HT1080 (cell line): ENCODE measurements around the gene SCYL2. TPM values are rescaled to one million over a fixed set of nuclear protein-coding genes. Genes with fewer than 3 reads are reported as not detected.
"Not testable (repeated sequence)": the region's sequence is repeated elsewhere in the genome, so short reads cannot be mapped to it uniquely, and the experiment has no call there.

ENCODE experiments used
- DNase-seq: peaks from one replicate; pipeline ENCODE4 v3.0.0-alpha.2; 2015; ENCODE audit warnings: low read depth
- polyA plus RNA-seq, 2 experiments: library from polyadenylated mRNA; depleted of rRNA; stranded (reverse); fragments of >200 nt; gene quantifications; 2 replicates each; pipeline ENCODE4 v1.2.3, GENCODE V29; 2015
- total RNA-seq: library from RNA; depleted of rRNA; stranded (reverse); fragments of >200 nt; shearing (Covaris generic); gene quantifications from 2 replicates; pipeline ENCODE4 v1.2.3, GENCODE V29; 2014; rRNA removed

The SCYL2 gene, protein sequence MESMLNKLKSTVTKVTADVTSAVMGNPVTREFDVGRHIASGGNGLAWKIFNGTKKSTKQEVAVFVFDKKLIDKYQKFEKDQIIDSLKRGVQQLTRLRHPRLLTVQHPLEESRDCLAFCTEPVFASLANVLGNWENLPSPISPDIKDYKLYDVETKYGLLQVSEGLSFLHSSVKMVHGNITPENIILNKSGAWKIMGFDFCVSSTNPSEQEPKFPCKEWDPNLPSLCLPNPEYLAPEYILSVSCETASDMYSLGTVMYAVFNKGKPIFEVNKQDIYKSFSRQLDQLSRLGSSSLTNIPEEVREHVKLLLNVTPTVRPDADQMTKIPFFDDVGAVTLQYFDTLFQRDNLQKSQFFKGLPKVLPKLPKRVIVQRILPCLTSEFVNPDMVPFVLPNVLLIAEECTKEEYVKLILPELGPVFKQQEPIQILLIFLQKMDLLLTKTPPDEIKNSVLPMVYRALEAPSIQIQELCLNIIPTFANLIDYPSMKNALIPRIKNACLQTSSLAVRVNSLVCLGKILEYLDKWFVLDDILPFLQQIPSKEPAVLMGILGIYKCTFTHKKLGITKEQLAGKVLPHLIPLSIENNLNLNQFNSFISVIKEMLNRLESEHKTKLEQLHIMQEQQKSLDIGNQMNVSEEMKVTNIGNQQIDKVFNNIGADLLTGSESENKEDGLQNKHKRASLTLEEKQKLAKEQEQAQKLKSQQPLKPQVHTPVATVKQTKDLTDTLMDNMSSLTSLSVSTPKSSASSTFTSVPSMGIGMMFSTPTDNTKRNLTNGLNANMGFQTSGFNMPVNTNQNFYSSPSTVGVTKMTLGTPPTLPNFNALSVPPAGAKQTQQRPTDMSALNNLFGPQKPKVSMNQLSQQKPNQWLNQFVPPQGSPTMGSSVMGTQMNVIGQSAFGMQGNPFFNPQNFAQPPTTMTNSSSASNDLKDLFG
- total RNA-seq: 23.6 and 25.5 TPM in 2 replicates
- polyA plus RNA-seq (2015; cell fraction: cytosol; rRNA removed): 21.9 and 29.6 TPM in 2 replicates
- polyA plus RNA-seq (2015; cell fraction: nucleus; rRNA removed): 38.0 and 49.5 TPM in 2 replicates

DNA sequence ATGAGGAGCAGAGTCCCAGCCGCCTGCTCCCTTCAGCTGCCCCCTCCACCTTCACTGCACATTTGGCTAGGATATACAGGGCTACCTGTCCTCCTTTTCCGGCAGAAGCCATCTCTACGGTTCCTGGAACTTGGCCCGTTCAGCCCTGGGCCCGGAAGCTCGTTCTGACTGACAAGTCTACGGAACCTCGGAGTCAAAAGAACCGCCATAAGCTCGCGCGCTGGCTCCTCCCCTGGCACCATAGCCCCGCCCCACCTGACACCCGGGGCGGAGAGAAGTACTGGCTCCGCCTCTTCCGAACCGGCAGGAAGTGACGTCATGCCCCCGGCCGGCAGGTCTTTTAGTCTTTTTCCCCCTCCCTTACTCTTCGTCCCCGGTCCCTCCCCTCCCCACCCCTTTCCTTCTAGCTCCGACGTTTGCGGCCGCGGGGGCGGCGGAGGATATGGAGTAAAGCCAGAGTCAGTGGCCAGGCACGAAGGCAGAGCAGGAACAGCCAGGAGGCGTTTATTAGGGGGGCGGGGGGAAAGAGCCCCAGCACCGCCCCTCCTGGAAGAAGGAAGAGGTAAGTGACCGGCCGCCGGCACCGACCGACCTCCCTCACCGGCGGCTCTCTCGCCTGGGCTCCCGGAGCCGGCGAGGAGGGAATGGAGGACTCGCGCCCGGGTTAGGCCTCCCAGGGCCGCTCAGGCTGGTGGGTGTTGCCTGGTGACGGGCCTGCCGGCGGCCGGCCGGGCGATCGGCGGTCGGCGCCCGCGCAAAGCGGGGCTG, at the start of gene SCYL2, which contains the start of gene DEPDC4:
Gene SCYL2, plus strand, starts transcription at position 343 of the 768 bp plus-strand sequence. CDS start 15,794 bp downstream, outside the sequence.
Gene DEPDC4, minus strand, starts transcription at position 245 of the 768 bp plus-strand sequence. Its CDS starts 3 bp downstream, at position 242.
- DNase-seq: peak; percentile 94

GRCh38 chr12:100219328-100220109, 47.5 kb upstream of the SCYL2 start:
- DNase-seq: no peak

DNA sequence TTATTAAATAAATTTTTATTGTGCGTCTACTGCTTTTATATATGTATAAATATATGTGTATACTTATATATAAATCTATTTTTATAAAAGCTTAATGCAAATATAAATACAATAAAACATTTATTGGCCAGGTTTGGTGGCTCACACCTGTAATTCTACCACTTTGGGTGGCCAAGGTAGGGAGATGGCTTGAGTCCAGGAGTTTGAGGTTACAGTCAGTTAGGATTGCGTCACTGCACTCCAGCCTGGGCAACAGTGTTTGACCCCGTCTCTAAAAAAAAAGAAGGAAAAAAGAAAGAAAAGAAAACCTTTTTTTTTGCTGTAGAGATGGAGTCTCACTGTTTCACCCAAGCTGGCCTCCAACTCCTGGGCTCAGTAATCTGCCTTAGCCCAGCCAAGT, 45.5 kb upstream of the SCYL2 start:
- no peak for DNase-seq

GRCh38 chr12:100222173-100222572, 44.8 kb upstream of the SCYL2 start:
- DNase-seq: not testable (repeated sequence)

DNA sequence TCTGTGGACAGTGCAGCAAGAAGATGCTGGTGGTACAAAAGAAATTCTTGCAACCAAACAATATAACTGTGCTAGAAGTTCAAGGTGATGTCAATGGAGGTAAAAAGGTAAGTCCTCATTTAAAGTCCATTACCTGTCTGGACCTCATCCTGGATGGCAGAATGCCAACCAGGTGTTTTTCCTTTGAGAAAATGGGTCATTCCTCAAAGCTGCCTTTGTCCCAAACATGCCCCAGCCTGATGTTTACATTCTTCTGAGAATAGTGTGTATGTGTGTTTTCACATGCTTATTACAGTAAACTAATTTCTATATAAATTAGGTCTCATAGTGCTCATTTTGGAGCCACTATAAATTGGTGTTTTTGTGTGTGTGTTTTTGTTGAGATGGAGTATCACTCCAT, 41.5 kb upstream of the SCYL2 start:
- DNase-seq: no peak

DNA sequence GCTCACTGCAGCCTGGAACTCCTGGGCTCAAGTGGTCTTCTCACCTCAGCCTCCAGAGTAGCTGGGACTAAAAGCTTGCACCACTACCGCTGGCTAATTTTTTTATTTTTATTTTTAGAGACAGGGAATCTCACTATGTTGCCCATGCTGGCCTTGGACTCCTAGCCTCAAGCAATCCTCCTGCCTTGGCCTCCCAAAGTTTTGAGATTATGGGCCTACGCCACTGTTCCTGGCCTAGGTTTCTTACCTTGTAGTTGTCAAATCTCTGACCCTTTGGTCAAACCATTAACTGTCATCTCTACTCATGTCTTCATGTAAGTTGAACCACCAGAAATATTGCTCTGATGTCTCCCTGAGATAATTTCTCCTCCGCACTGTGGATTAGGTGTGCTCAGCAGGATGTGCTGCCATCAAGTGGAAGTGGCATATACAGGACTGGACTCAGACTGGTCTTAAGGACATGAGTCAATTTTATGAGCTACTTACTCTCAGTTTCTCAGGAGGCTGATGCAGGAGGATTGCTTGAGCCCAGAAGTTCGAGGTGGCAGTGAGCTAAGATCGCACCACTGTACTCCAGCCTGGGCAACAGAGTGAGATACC, 37.8 kb upstream of the SCYL2 start:
- DNase-seq: peak; percentile 15

DNA sequence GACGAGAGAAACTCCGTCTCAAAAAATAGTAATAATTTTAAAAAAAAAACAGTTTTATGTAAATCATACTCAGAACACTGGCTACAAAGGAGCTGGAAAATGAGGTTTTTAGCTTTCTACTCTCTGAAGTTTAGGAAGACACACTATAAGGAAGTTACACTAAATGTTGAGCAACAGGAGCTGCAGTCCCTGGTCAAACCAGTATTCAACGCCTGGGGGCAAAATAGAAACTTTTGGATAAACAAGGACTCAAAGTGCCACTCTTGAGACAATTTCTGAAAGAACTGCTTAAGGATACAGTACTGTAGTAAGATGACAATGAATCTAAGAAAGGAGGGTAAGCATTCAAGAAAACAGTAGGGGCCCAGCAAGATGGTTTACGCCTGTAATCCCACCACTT, 37.1 kb upstream of the SCYL2 start:
- no peak for DNase-seq

DNA sequence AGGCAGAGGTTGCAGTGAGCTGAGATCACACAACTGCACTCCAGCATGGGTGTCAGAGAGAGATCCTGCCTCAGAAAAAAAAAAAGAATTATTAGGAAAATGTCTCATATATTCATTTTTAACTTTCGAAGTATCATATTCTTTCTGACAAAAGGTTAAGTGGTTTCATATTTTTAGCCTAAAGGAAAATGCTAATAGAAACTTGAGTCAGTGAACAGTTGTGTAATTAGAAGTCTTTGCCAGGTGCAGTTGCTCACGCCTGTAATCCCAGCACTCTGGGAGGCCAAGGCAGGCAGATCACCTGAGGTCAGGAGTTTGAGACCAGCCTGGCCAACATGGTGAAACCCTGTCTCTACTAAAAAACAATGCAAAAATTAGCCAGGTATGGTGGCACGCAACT, 35.1 kb upstream of the SCYL2 start:
- not testable (repeated sequence) for DNase-seq

- peak; percentile 56 for DNase-seq
Measured at GRCh38 chr12:100234166-100234565, 32.8 kb upstream of the SCYL2 start.

- peak; percentile 34 for DNase-seq
Measured at GRCh38 chr12:100234591-100235304, 32.2 kb upstream of the SCYL2 start.

DNA sequence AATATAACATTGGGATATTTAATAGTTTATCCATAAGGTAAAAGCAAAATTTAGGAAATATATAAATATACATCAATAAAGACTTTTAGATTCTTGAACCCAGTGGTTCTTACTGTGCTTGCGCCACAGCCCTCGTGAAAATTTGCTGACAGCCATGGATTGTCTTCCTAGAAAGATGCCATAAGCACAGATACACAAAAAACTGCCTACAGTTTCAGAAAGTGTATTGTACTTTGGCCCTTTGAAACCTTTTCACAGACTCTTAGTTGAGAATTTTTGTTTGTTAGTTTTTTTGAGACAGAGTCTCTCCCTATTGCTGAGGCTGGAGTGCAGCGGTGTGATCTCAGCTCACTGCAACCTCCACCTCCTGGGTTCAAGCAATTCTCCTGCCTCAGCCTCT, 28.2 kb upstream of the SCYL2 start:
- DNase-seq: no peak

- no peak for DNase-seq
Measured at GRCh38 chr12:100239589-100239988, 27.4 kb upstream of the SCYL2 start.

- no peak for DNase-seq
Measured at GRCh38 chr12:100243137-100243536, 23.8 kb upstream of the SCYL2 start.

DNA sequence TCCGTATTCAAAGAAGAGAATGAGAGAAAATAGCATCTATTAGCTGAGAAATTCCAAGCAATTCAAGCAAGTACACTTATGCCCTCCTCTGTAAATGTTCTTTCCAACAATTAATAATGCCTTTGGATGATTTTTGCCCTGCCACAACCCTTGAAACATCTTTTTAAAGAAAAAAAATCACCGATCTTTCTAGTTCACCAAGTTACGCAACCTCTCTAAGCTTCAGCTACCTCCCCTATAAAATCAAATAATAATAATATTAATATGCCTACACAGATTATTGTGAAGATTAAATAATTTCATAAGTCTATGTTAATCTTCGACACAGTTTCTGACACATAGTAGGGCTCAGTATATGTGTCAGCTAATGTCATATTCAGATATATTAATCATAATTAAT, 19.2 kb upstream of the SCYL2 start:
- no peak for DNase-seq

DNA sequence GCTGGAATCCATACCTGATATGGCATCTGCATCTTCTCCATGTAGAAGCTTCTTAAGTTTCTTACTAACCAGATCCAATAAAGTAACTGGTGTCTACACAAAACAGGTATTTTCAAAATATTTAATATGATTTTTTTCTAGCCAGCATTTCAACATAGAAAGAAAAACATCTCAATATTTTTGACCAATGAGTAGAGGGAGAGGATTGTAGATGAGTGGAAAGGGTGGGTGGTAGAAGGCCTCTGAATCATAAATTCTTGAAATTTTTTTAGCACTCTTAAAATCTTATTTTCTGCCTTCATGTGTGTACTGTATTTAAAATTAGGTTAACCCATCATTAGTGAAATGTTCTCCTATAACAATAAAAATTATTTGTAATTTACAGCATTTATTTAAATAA, 18.1 kb upstream of the SCYL2 start:
- DNase-seq: no peak

DNA sequence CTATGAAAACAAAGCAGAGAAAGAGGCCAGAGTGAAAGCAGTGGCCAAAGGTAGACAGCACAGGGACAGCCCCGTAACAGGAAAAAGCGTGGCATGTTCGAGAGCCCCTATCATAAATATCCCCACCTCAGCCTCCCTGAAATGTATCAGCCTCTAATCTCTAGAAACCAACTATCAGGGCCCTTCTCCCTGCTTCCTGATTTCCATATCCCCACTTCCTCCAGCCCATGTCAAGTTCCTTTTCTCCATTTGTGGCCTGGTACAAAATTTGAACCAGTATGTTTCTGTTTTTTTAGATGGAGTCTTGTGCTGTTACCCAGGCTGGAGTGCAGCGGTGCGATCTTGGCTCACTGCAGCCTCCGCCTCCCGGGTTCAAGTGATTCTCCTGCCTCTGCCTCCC, 17.0 kb upstream of the SCYL2 start:
- no peak for DNase-seq

DNA sequence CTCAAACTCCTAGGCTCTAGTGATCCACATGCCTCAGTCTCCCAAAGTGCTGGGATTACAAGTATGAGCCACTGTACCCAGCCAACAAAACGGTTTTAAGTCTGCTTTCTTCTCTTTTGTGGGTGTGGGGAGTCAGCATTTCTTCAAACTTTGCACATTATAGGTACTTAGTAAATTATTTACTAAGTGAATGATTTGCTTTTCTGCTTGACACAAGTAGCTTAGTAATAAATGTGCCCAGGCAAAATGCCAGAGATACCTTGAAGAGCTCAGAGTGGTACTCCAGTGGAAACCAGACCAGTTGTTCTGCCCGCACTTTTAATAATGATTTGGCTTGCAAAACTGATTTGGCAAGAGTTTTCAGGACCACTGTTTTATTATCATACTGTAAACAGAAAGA, 15.1 kb upstream of the SCYL2 start:
- DNase-seq: no peak

- no peak for DNase-seq
Measured at GRCh38 chr12:100253437-100253836, 13.5 kb upstream of the SCYL2 start.

- no peak for DNase-seq
Measured at GRCh38 chr12:100254876-100255275, 12.1 kb upstream of the SCYL2 start.
